ENCODE results near the gene NUP58. TPM values are rescaled to one million over a fixed set of nuclear protein-coding genes. Genes with fewer than 3 reads are reported as not detected.

NUP58 gene
- total RNA-seq, 4 donors from 2014 or later: 28.1 to 43.9 (median 37.3) TPM

- WGBS, 2 donors (ENCODE audit: low coverage in 1 of 2): 0 to 10% methylated on average over 4 to 6 of the region's 65 CpGs
- no peaks in the 10 kb centered on the region for H3K9me3 ChIP-seq
- peak within 1 kb of the TSS; percentile 56 to 83 for H3K4me3 ChIP-seq
- H3K27me3 ChIP-seq: peaks cover 6% of the 10 kb centered on the region
- H3K27ac ChIP-seq: peak within 1 kb of the TSS; percentile 8 to 91 (median 86)
- H3K4me1 ChIP-seq: peaks cover 0 to 28% (median 7%) of the 10 kb centered on the region in 3 donors
- TF ChIP-seq POLR2A (IDR thresholded peaks at IDR 0.05): peak; percentile 65 to 75
- no peak for TF ChIP-seq EP300 (IDR thresholded peaks at IDR 0.05)
- peak; percentile 100 for TF ChIP-seq CTCF (IDR thresholded peaks at IDR 0.05)
- peak; percentile 81 for TF ChIP-seq POLR2AphosphoS5 (IDR thresholded peaks at IDR 0.05)
- ATAC-seq: peak; percentile 97
- H3K36me3 ChIP-seq: no peaks in the 10 kb centered on the region
These were observed 14.2 kb upstream of the NUP58 start, which contains the start of gene MTMR6 for GRCh38 chr13:25286969-25287961. Gene MTMR6 (minus strand): TSS chr13:25287488. CDS start chr13:25287247, 241 bp downstream.

GRCh38 chr13:25288966-25289365 is 12.5 kb upstream of the NUP58 start:
- Histone ChIP-seq H3K4me3 (no peak overlapping the region), H3K4me1 (peaks cover 0 to 28% (median 7%) of the 10 kb centered on the region in 3 donors), H3K27me3 (peaks cover 6% of the 10 kb centered on the region), H3K27ac (no peak overlapping the region), H3K9me3 (no peaks in the 10 kb centered on the region), H3K36me3 (no peaks in the 10 kb centered on the region)
- no peak for TF ChIP-seq POLR2AphosphoS5 (IDR thresholded peaks at IDR 0.05)
- TF ChIP-seq CTCF (IDR thresholded peaks at IDR 0.05): no peak
- no peak for TF ChIP-seq EP300 (IDR thresholded peaks at IDR 0.05)
- no peak for TF ChIP-seq POLR2A (IDR thresholded peaks at IDR 0.05)
- no peak for ATAC-seq
- 63 to 73% methylated on average over 2 of the region's 2 CpGs for WGBS, 2 donors (ENCODE audit: low coverage in 1 of 2)

- Histone ChIP-seq H3K4me1 (peaks cover 0 to 5% (median 0%) of the 10 kb centered on the region in 3 donors), H3K27ac (no peak overlapping the region), H3K27me3 (peaks cover 22% of the 10 kb centered on the region), H3K4me3 (no peak overlapping the region), H3K9me3 (no peaks in the 10 kb centered on the region), H3K36me3 (no peaks in the 10 kb centered on the region)
- ATAC-seq: no peak
- 56 to 67% methylated on average over 1 of the region's 1 CpG for WGBS, 2 donors (ENCODE audit: low coverage in 1 of 2)
- no peak for TF ChIP-seq POLR2A (IDR thresholded peaks at IDR 0.05)
- TF ChIP-seq EP300 (IDR thresholded peaks at IDR 0.05): no peak
- no peak for TF ChIP-seq POLR2AphosphoS5 (IDR thresholded peaks at IDR 0.05)
- no peak for TF ChIP-seq CTCF (IDR thresholded peaks at IDR 0.05)
These were observed 9.7 kb upstream of the NUP58 start for GRCh38 chr13:25291691-25292090.

GRCh38 chr13:25292301-25292700 is 9.1 kb upstream of the NUP58 start:
- H3K4me1 ChIP-seq: peaks cover 0 to 5% (median 0%) of the 10 kb centered on the region in 3 donors
- no peak overlapping the region for H3K27ac ChIP-seq
- peak; percentile 46 for ATAC-seq
- TF ChIP-seq EP300 (IDR thresholded peaks at IDR 0.05) (no peak), POLR2A (IDR thresholded peaks at IDR 0.05) (no peak), POLR2AphosphoS5 (IDR thresholded peaks at IDR 0.05) (no peak), CTCF (IDR thresholded peaks at IDR 0.05) (no peak)
- 40% methylated on average over 1 of the region's 1 CpG; no CpG with 5 or more reads in 1 of the 2 donors for WGBS, 2 donors (ENCODE audit: low coverage in 1 of 2)
- no peak overlapping the region for H3K4me3 ChIP-seq
- H3K27me3 ChIP-seq: peaks cover 28% of the 10 kb centered on the region
- H3K36me3 ChIP-seq: no peaks in the 10 kb centered on the region
- no peaks in the 10 kb centered on the region for H3K9me3 ChIP-seq

Measured in gastroesophageal sphincter (tissue), 4 donors.